Transverse colon (tissue), 4 donors: Measurements from ENCODE around the gene PGM2L1.

Experiments used
- EP300 ChIP-seq: sonication (generic); formaldehyde crosslinking; IDR thresholded peaks from one replicate; pipeline ENCODE4 v1.6.1; 2017; ENCODE audit warnings: antibody characterized with exemption, low read depth
- POLR2A ChIP-seq: fragments of 450-650 bp; IDR thresholded peaks from one replicate; pipeline ENCODE4 v1.6.1; 2016; ENCODE audit warnings: antibody characterized with exemption, mild to moderate bottlenecking, moderate library complexity
- POLR2AphosphoS5 ChIP-seq, 3 donors: sonication (generic); formaldehyde crosslinking; IDR thresholded peaks; one replicate each; pipeline ENCODE4 v1.6.1; 2016; ENCODE audit warnings: antibody characterized with exemption in 3 of 3
- TF ChIP-seq, protein P1 (sequence below), 5 experiments: fragments of 200-600 bp in 3 of 5; fragments of 450-650 bp in 2 of 5; sonication (generic) in 3 of 5; IDR thresholded peaks; 1 replicate in 2 of 5; 2 replicates in 3 of 5; pipeline ENCODE4 v1.5.1; 2016 to 2017; ENCODE audit warnings: antibody characterized with exemption in 5 of 5, inconsistent platforms in 3 of 5, mild to moderate bottlenecking in 2 of 5, moderate library complexity in 1 of 5

DNA sequence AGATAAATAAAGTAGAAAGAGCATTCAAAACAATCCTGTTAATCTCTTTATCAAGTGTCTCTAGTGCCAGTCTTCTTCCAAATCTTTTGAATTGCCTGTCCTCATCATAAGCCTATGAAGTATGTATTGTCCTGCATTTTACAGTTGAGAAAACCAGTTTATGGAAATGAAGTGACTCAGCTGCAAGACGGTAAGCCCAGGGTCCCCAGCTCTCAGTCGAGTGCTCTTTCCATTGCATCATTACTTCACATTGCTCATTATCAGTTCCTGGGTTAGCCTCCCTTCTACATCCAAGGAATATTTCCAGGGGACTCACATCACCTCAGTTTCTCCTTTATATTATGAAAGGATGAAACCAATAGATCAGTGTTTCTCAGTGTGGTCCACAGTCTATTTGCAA, 77.7 kb downstream of the PGM2L1 start:
- no peak for TF ChIP-seq POLR2A
- TF ChIP-seq POLR2AphosphoS5 (IDR thresholded peaks at IDR 0.05), result no peak
- TF ChIP-seq, protein P1, sequence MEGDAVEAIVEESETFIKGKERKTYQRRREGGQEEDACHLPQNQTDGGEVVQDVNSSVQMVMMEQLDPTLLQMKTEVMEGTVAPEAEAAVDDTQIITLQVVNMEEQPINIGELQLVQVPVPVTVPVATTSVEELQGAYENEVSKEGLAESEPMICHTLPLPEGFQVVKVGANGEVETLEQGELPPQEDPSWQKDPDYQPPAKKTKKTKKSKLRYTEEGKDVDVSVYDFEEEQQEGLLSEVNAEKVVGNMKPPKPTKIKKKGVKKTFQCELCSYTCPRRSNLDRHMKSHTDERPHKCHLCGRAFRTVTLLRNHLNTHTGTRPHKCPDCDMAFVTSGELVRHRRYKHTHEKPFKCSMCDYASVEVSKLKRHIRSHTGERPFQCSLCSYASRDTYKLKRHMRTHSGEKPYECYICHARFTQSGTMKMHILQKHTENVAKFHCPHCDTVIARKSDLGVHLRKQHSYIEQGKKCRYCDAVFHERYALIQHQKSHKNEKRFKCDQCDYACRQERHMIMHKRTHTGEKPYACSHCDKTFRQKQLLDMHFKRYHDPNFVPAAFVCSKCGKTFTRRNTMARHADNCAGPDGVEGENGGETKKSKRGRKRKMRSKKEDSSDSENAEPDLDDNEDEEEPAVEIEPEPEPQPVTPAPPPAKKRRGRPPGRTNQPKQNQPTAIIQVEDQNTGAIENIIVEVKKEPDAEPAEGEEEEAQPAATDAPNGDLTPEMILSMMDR (IDR thresholded peaks at IDR 0.05), result no peak
- no peak for TF ChIP-seq EP300
